G401 (cell line): ENCODE measurements around the gene PTGIR. TPM values are rescaled to one million over a fixed set of nuclear protein-coding genes. Genes with fewer than 3 reads are reported as not detected.

Experiments
- DNase-seq: peaks from one replicate; pipeline ENCODE4 v3.0.0-alpha.2; 2015; ENCODE audit warnings: low spot score
- in situ Hi-C: cut with HindIII; loops from 2 replicates; pipeline ENCODE4 v1.10.0; 2016; ENCODE audit warnings: low sequenced_read_pairs, mixed read lengths
- total RNA-seq: library from RNA; depleted of rRNA; stranded (reverse); fragments of >200 nt; shearing (Covaris generic); gene quantifications from 2 replicates; pipeline ENCODE4 v1.2.3, GENCODE V29; 2014

The PTGIR gene
- total RNA-seq, 1 experiment from 2014 or later, result 16.2 TPM

DNA sequence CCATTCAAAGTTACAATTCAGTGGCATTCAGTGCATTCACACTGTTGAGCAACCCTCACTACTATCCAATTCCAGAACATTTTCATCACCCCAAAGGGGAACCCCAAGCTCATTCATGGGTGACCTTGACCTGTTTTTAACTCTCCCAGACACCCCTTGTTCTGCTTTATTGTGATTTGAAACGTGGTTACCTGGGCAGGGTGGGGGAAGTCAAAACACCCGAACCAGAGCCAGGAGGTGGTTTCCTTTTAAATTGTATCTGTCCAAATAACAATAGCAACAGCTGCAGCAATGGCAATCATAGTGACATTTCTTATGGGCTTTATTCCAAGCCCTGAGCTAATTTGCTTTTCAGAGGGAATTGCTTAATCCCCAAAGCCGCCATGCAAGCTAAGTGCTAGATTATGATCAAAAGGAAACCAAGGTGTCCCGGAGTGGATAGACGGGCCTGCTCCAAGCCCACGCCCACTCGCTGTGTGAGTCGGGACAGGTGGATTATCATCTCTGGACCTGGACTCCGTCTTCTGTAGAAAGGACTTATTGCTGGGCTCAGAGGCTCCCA is 6.1 kb downstream of the PTGIR start:
- in situ Hi-C loops, result no loop called here

DNA sequence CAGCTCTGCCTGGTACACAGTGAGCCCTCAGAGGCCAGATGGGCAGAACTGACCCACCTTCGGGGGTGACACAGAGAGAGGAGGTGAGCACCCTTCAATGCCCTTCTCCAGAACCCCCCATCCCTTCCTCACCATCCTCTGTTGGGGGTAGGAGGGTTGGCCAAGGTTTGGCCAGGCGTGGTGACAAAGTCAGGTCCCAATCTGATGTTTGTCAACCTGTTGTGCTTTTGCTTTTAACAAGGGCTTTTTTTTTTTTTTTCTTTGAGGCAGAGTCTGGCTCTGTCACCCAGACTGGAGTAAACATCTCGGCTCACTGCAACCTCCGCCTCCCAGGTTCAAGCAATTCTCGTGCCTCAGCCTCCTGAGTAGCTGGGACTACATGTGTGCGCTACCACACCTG is 7.3 kb downstream of the PTGIR start:
- in situ Hi-C loops, result no loop called here
- no peak for DNase-seq

More for the DNA sequence above, 6.1 kb downstream of the PTGIR start:
- no peak for DNase-seq

DNA sequence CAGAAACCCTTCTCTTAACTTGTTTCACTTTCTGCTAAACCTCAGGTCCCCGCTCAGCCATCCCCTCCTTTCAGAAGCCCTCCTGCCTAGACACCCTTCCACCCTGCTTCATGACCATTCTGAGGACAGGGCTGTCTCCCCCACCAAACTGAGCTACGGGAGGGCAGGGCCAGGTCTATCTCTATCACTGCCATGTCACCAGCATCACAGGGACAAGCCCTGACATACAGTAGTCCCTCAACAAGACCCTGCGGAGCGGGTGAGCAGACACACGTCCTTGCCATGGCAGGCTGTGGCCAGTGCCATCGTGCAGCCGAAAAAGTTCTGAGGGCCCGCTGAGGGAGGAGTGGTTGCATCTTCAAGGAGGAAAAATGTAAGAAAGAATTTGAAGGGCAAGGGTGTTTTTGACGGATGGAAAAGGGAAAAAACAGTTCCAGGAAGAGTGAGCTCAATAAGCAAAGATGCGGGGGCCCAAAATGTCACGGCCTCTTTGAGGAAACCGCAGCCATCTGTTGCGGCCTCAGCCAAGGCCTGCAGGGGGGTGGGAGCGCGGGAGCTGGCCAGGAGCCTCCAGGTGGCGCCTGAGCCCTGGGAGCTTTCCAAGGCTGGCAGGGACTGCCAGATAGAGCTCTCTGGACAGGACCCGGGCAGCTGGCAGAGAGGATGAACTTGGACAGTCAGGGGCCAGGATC is 8.1 kb downstream of the PTGIR start:
- in situ Hi-C loops, result no loop called here
- peak; percentile 75 for DNase-seq

DNA sequence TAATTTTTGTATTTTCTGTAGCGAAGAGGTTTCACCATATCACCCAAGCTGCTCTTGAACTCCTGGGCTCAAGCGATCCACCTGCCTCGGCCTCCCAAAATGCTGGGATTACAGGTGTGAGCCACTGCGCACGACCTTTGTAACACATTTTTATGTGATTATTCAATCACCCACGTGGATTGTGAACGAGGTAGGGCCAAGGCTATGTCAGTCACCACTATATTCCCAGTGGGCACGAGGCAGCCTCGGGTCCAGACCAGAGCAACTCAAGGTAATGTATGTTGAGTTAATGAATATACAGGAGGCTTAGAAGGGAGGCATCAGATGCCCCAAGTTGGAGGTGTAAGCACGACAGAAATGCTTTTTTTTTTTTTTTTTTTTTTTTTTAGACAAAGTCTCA is 8.9 kb downstream of the PTGIR start:
- in situ Hi-C loops, result no loop called here
- no peak for DNase-seq

DNA sequence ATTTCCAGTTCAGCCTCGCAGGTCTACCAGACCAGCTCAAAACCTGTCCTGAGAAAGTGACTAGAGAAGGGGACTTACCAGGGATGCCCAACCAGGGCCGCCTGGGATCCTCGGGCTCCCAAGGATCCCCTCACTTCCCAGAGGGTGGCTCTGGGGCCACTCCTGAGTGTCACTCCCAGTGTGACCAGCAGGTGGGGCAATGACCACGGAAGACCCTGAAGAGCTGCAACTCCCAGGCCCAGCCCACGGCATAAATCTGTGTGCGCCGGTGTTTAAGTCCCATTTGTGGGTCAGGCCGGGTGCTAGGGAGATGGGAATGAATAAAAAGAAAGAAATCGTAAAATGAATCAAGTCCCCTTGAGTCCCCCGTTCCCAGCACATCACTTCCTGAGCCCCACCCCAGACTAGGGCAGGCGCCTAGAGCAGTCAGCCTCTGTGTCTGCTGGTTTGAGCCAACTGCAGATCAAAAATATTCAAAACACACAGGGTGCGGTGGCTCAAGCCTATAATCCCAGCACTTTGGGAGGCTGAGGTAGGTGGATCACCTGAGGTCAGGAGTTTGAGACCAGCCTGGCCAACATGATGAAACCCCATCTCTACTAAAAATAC is 10.7 kb downstream of the PTGIR start:
- DNase-seq, result peak; percentile 83
- in situ Hi-C loops, result no loop called here

DNA sequence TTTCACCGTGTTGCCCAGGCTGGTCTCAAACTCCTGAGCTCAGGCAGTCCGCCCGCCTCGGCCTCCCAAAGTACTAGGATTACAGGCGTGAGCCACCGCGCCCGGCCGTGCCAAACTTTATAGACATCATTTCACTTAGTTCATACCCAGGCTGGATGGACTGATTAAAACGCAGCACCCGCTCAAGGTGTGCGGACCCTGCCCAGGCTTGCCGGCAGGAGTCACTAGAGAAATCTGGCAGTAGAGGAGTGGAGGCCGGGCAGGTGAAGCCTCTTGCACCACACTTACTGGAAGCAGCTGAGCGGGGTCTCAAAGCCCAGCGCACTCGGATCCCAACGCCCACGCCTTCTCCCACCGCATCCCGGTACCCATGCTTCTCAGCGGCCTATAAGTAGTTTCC is 11.4 kb downstream of the PTGIR start:
- no peak for DNase-seq
- in situ Hi-C loops, result no loop called here

- DNase-seq, result no peak
- in situ Hi-C loops, result no loop called here
Measured at GRCh38 chr19:46611776-46612175, 13.1 kb downstream of the PTGIR start.

GRCh38 chr19:46610851-46611770 is 13.8 kb downstream of the PTGIR start:
- no peak for DNase-seq
- in situ Hi-C loops, result no loop called here

GRCh38 chr19:46610413-46610775 is 14.5 kb downstream of the PTGIR start:
- in situ Hi-C loops, result no loop called here
- no peak for DNase-seq

GRCh38 chr19:46609511-46610412 is 15.1 kb downstream of the PTGIR start:
- in situ Hi-C loops, result no loop called here
- DNase-seq, result no peak

GRCh38 chr19:46608581-46609345 is 16.1 kb downstream of the PTGIR start:
- DNase-seq, result no peak

DNA sequence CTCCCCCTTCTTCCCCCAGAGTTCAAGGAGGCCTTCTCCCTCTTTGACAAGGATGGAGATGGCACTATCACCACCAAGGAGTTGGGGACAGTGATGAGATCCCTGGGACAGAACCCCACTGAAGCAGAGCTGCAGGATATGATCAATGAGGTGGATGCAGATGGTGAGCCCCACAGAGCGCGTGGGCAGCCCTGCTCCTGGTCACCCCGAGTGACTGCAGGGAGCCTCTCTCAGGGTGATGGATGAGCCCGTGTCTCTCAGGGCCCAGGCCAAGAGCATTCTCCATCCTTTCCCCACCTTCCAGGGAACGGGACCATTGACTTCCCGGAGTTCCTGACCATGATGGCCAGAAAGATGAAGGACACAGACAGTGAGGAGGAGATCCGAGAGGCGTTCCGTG is 16.7 kb downstream of the PTGIR start:
- in situ Hi-C loops, result no loop called here
- no peak for DNase-seq

More at GRCh38 chr19:46608581-46609345, 16.1 kb downstream of the PTGIR start:
- in situ Hi-C loops, result no loop called here

DNA sequence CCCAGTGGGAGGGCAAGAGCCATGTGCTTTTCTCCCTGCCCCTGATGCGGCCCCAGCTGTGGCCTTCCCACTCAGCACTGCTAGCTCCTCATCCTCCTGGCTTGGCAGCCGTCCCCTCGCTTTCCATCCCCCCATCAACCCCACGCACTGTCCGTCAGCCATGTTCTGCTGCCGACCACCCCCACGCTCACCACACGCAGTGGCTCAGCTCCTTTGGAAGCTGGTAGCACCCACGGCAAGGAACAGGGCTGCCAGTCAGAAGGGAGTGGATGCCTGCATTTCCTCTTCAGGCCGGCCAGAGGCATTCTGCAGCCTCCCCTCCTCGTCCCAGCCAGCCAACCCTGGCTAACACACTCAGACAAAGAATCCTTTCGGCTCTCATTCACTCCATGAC is 17.4 kb downstream of the PTGIR start:
- in situ Hi-C loops, result no loop called here
- no peak for DNase-seq

GRCh38 chr19:46606681-46607447 is 18.0 kb downstream of the PTGIR start:
- in situ Hi-C loops, result no loop called here
- no peak for DNase-seq

DNA sequence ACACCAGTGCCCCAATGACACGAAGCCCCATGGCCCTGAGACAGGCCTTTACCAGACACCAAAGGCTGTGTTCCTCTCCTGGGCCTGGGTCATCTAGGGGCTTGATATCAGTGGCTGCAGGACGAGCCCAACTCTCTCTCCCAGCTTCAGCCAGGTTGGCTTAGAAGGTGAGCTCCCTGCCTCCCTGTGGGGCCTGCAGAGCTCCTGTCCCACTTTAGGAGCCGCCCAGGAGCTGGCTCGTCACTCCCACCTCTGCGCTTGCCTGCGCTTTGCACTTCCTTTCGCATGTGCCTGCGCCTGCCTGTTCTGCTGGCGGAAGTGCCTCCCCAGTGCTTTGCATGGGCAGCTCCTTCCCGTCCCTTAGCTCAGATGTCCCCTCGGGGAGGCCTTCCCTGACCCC is 18.9 kb downstream of the PTGIR start:
- DNase-seq, result no peak
- in situ Hi-C loops, result no loop called here

- no peak for DNase-seq
- in situ Hi-C loops, result no loop called here
Measured at GRCh38 chr19:46605356-46605821, 19.5 kb downstream of the PTGIR start.

- in situ Hi-C loops, result loop anchor here (5.0 kb wide), 1 partner anchor 73 kb away; no protein-coding TSS in a partner anchor
- DNase-seq, result peak; percentile 51
Measured at GRCh38 chr19:46604781-46605355, 20.0 kb downstream of the PTGIR start.
